Skeletal muscle tissue (tissue), 4 donors: ENCODE data around the gene SP110. TPM values are rescaled to one million over a fixed set of nuclear protein-coding genes. Genes with fewer than 3 reads are reported as not detected.
"Not testable (repeated sequence)": the region's sequence is repeated elsewhere in the genome, so short reads cannot be mapped to it uniquely, and the experiment has no call there.

Experiments
- H3K27ac ChIP-seq: one replicate; pipeline ENCODE4 v1.7.0; 2013; ENCODE audit warnings: mild to moderate bottlenecking, low read depth, low read length, inconsistent platforms
- H3K27me3 ChIP-seq, 3 donors: one replicate each; pipeline ENCODE4 v1.7.0; 2013; ENCODE audit warnings: low read length in 3 of 3; ENCODE audit not compliant: control insufficient read depth in 3 of 3, insufficient read depth in 3 of 3
- H3K36me3 ChIP-seq, 3 donors: one replicate each; pipeline ENCODE4 v1.7.0; 2013; ENCODE audit warnings: low read length in 3 of 3; ENCODE audit not compliant: control insufficient read depth in 3 of 3, insufficient read depth in 3 of 3
- H3K4me1 ChIP-seq, 3 donors: one replicate each; pipeline ENCODE4 v1.7.0; 2013; ENCODE audit warnings: low read length in 3 of 3, mild to moderate bottlenecking in 3 of 3; ENCODE audit not compliant: control insufficient read depth in 3 of 3, insufficient read depth in 3 of 3
- H3K4me3 ChIP-seq, 3 donors: one replicate each; pipeline ENCODE4 v1.7.0; 2013; ENCODE audit warnings: low read length in 3 of 3
- H3K9ac ChIP-seq, 3 donors: one replicate each; pipeline ENCODE4 v1.7.0; 2013; ENCODE audit warnings: low read length in 3 of 3, mild to moderate bottlenecking in 3 of 3, moderate library complexity in 2 of 3, low read depth in 1 of 3
- H3K9me3 ChIP-seq, 3 donors: one replicate each; pipeline ENCODE4 v1.7.0; 2013; ENCODE audit warnings: low read length in 3 of 3; ENCODE audit not compliant: control insufficient read depth in 3 of 3
- total RNA-seq: library from RNA; depleted of rRNA; stranded (reverse); fragments of >200 nt; gene quantifications from one replicate; pipeline ENCODE4 v1.2.3, GENCODE V29; 2014
- donor health status: Osteomylitis.

SP110 gene
- total RNA-seq, 1 donor from 2014 or later = 4.7 TPM

GRCh38 chr2:230119827-230120226, 100.0 kb downstream of the SP110 start:
- H3K36me3 ChIP-seq, H3K27me3 ChIP-seq, H3K4me1 ChIP-seq, H3K9me3 ChIP-seq, H3K9ac ChIP-seq, H3K4me3 ChIP-seq, H3K27ac ChIP-seq: not testable (repeated sequence)

Other genes starting within 250 kb of the SP110 start
- gene SLC16A14, start 151.1 kb downstream of the SP110 start, total RNA-seq = 2.6 TPM
- gene SP140, start 5.8 kb upstream of the SP110 start, total RNA-seq = 0.52 TPM
- gene SP140L, start 107.2 kb upstream of the SP110 start, total RNA-seq = 3.7 TPM
- gene SP100, start 196.2 kb upstream of the SP110 start, total RNA-seq = 24.0 TPM